ENCODE results near the gene ATG101.
A peak's percentile ranks its signal among the peaks of the same experiment; 100 is the strongest.
"Not testable (repeated sequence)": the region's sequence is repeated elsewhere in the genome, so short reads cannot be mapped to it uniquely, and the experiment has no call there.

Gene ATG101

GRCh38 chr12:52097045-52097666 lies 27.4 kb downstream of the ATG101 start:
- DNase-seq (ENCODE audit: low spot score) = no peak

DNA sequence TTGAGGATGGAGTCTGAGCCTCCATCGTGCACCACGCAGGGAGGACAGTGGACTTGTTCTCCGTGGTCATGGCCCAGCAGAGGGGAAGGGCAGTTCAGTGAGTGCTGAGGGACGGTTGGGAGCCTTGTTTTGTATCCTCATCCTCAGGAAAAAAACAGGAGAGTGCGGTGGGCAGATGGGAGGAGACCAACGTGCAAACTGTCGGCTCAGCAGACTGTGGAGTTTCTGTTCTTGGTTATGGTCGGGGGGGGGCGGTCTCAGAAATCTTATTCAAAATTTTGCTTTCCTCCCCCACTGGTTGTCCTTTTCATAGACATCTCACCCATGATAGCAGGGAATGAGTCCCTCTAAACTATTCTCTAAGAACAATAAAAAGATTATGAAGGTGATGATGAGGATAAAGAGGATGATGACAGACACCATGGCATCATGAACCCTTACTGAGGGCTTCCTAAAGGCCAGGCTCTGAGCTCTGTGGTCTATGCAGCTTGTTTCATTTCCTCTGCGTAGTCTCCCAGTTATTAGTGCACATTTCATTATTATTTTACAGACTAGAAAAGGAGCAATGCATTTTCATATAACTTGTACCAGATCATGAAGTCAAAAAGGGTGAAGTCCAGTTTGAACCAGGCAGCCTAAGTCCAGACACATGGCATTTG lies 34.8 kb downstream of the ATG101 start:
- not testable (repeated sequence) for DNase-seq (ENCODE audit: low spot score)

- not testable (repeated sequence) for DNase-seq (ENCODE audit: low spot score)
These were observed 46.7 kb downstream of the ATG101 start for GRCh38 chr12:52116222-52117125.

- DNase-seq (ENCODE audit: low spot score) = not testable (repeated sequence)
These were observed 48.2 kb downstream of the ATG101 start for GRCh38 chr12:52117806-52118475.

GRCh38 chr12:52119398-52120254 lies 49.8 kb downstream of the ATG101 start:
- DNase-seq (ENCODE audit: low spot score) = no peak

GRCh38 chr12:52120951-52121823 lies 51.4 kb downstream of the ATG101 start:
- no peak for DNase-seq (ENCODE audit: low spot score)

- DNase-seq (ENCODE audit: low spot score) = peak; percentile 62
These were observed 52.2 kb downstream of the ATG101 start for GRCh38 chr12:52121824-52122539.

- DNase-seq (ENCODE audit: low spot score) = no peak
These were observed 52.7 kb downstream of the ATG101 start for GRCh38 chr12:52122540-52122871.

DNA sequence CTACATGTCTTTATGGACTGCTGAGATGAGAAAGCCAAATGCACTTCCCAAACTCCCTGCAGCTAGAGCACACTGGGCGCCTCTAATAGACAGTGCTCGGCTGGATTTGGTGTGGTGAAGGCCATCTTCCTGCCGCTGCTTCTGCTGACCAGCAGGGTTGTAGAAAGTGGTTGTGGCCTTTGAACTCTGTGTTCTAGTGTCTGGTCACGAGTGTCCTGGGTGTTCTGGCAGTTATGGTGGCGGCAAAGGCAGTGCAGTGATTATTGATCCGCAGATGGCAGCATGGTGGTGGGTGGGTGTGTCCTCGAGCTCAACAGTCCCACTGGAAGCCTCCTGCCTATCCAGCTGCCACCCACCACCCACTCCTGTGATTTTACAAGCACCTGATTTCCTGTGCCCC lies 53.1 kb downstream of the ATG101 start:
- DNase-seq (ENCODE audit: low spot score) = no peak

- no peak for DNase-seq (ENCODE audit: low spot score)
These were observed 53.9 kb downstream of the ATG101 start for GRCh38 chr12:52123487-52124186.

GRCh38 chr12:52125476-52125900 lies 55.7 kb downstream of the ATG101 start:
- no peak for DNase-seq (ENCODE audit: low spot score)

GRCh38 chr12:52126050-52126604 lies 56.3 kb downstream of the ATG101 start:
- no peak for DNase-seq (ENCODE audit: low spot score)
